Myocyte (in vitro differentiated cells): ENCODE measurements around the gene RHBG. TPM values are rescaled to one million over a fixed set of nuclear protein-coding genes. Genes with fewer than 3 reads are reported as not detected.

Experiments used
- DNase-seq: peaks from one replicate; pipeline ENCODE4 v3.0.0-alpha.2; 2012; ENCODE audit warnings: low read depth
- microRNA counts: library from miRNA; unstranded; fragments of <30 nt; microRNA quantifications from one replicate; lab custom pipeline; 2016
- microRNA-seq: library from miRNA; unstranded; fragments of <30 nt; microRNA quantifications from one replicate; pipeline ENCODE4, GENCODE V29; 2016
- total RNA-seq: library from RNA; depleted of rRNA; stranded (reverse); fragments of >200 nt; gene quantifications from 2 replicates; pipeline ENCODE4 v1.2.3, GENCODE V29; 2014

RHBG gene
- total RNA-seq, 1 donor from 2014 or later = not detected

DNA sequence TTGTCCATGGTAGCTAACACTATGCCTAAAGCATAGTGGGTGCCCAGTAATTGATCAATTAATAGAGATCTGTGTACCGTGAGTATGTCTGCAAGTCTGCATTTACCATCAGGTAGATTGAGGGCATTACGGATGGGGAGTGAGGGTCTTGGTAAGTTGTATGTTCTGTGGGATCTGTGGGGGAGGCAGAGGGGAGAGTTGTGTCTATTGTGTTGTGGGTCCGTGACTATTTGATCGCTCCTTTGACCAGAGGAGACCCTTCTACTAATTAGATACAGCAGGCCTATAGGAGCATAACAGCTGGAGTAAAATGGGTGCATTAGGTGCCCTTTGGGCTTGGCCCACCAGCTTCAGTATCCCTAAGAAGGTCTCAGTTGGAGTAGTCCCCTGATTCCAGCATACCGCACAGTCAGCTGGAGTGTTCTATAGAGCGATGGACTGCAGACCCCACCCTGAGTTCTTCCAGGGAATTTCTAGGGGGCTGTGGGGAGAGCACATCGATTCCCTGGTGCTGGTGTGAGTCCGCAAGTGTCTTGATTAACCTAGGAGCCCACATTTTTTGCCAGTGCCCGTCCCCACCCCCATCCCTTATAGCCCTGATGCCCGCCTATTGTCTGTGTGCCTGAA lies 55.9 kb downstream of the RHBG start:
- no peak for DNase-seq

GRCh38 chr1:156425943-156426342 lies 56.9 kb downstream of the RHBG start:
- no peak for DNase-seq

- DNase-seq = no peak
Measured at GRCh38 chr1:156427957-156428356, 58.9 kb downstream of the RHBG start.

GRCh38 chr1:156428746-156429288 lies 59.8 kb downstream of the RHBG start:
- DNase-seq = no peak

DNA sequence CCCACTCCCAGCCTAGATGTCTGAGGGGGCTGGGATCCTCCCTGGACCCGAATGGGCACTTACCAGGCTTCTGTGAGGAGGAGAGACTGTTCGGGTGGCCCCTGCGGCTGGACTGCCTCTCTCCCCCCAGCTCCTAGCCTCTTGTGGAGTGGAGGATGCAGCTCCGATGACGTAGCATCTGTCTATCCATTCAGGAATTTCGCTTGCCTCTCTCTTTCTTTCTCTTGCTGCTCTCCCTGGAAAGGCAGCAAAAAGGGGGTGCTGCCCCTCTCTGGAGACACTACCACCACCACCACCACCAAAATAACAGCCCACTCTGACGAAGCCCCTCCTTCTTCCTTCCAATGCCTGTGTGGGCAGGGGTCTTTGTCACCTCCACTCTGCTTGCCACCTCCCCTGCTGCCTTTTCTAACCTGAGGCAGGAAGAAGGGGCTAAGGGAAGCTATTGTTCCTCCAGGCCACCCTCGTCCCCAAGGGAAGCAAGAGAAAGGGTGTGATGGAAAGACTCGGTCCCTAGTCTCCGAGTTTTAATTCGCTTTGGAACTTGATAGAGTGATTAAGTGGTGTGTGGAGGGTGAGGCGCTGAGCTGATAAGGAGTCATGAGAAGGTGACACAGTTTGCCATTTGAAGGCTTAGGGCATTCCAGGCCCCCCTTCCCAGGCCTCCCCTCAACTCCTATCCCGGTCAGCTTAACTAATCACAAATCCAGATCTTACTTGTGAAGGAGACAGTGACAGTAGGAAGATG lies 60.5 kb downstream of the RHBG start:
- no peak for DNase-seq

GRCh38 chr1:156430303-156430702 lies 61.3 kb downstream of the RHBG start:
- DNase-seq = no peak

- no peak for DNase-seq
Measured at GRCh38 chr1:156430866-156431265, 61.9 kb downstream of the RHBG start.

DNA sequence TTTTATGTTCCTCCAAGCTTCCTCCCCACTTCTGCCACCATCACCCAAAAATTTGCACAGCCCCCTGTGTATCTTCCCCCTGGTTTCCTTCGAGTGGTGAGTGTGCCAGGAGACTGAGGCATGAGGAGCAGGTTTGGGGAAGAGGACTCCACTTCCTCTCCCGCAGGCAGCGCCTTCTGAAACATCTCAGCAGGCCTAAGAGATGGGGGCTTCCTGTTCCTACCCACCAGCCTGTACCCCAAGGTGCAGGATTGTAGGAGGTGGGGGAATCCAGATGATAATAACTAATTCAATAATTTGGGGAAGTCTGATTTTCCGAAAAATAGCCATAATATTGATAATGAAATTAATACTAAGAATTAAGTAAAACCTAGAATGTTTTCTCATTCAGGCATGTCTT lies 62.4 kb downstream of the RHBG start:
- DNase-seq = no peak

- DNase-seq = no peak
Measured at GRCh38 chr1:156431769-156432668, 63.0 kb downstream of the RHBG start.

DNA sequence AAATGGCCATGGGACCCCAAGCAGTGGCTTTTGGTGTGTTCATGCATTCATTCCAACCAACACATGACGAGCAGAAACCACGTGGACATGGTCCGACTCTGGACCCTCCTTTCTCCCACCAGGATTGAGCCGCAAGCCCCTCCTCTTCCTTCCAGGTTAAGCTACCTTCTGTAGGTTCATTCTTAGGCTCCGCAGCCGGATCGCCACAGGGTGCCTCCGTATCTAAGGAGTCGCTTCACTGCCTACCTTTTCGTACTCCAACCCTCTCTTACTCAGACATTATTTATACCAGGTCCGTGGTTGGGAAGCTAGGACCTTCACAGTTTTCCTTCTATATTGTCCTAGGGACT lies 63.6 kb downstream of the RHBG start:
- no peak for DNase-seq

DNA sequence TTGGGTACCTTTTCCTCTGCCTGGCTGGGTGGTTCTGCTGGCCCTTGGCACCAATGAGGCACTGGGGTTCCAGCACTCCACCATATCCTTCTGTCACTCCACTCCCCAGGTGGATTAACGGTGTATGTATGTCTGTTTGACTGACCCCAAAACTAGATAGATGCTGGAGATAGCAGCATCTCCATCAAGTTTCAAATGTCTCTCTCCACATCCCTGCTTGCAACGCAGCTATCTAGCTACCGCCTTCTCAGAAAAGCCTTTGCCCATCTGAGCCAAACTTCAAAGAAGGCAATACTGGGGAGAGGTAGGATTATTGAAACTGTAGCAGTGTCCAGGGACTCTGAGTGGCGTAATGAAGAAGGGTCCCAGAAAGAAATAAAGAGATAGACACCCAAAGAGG lies 64.0 kb downstream of the RHBG start:
- DNase-seq = no peak

GRCh38 chr1:156433602-156434001 lies 64.6 kb downstream of the RHBG start:
- no peak for DNase-seq

MicroRNAs within 50 kb of the gene (microRNA counts, 767-probe panel; counts per million panel counts)
- not detected for microRNA hsa-miR-9-5p (lab: Ali Mortazavi, UCI)

Small RNA genes within 50 kb of the gene (microRNA-seq; reads per million reads assigned to microRNA genes)
- gene MIR9-1 = not detected

Other genes with a start within 250 kb of the RHBG start
- 1.0 and 1.6 TPM in 2 replicates for gene SEMA4A, start 215.6 kb upstream of the RHBG start, total RNA-seq
- gene SLC25A44, start 175.1 kb upstream of the RHBG start, total RNA-seq = 12.5 and 15.9 TPM in 2 replicates
- 81.1 and 85.0 TPM in 2 replicates for gene PMF1, start 156.2 kb upstream of the RHBG start, total RNA-seq
- gene BGLAP, start 127.0 kb upstream of the RHBG start, total RNA-seq = 152 and 378 TPM in 2 replicates
- gene PAQR6, start 121.2 kb upstream of the RHBG start, total RNA-seq = 1.1 and 4.1 TPM in 2 replicates
- 104 TPM in 2 replicates for gene SMG5, start 86.4 kb upstream of the RHBG start, total RNA-seq
- gene TMEM79, start 84.9 kb upstream of the RHBG start, total RNA-seq = 2.3 and 2.4 TPM in 2 replicates
- 32.8 and 41.1 TPM in 2 replicates for gene GLMP, start 73.5 kb upstream of the RHBG start, total RNA-seq
- not detected in 2 replicates for gene VHLL, start 69.9 kb upstream of the RHBG start, total RNA-seq
- 271 and 331 TPM in 2 replicates for gene CCT3, start 30.9 kb upstream of the RHBG start, total RNA-seq
- not detected in 2 replicates for gene TSACC, start 30.7 kb upstream of the RHBG start, total RNA-seq
- gene MEF2D, start 131.6 kb downstream of the RHBG start, total RNA-seq = 59.2 and 62.2 TPM in 2 replicates
- gene IQGAP3, start 203.4 kb downstream of the RHBG start, total RNA-seq = 0.24 and 0.52 TPM in 2 replicates
- 0.19 TPM in 1 of 2 replicates, not detected in the other for gene TTC24, start 210.5 kb downstream of the RHBG start, total RNA-seq
- gene NAXE, start 222.6 kb downstream of the RHBG start, total RNA-seq = 51.9 and 55.3 TPM in 2 replicates
- gene GPATCH4, start 232.3 kb downstream of the RHBG start, total RNA-seq = 23.4 and 29.6 TPM in 2 replicates